H1 (cell line): Measurements from ENCODE around the gene FAM8A1. TPM values are rescaled to one million over a fixed set of nuclear protein-coding genes. Genes with fewer than 3 reads are reported as not detected.
A peak's percentile ranks its signal among the peaks of the same experiment; 100 is the strongest.

Source experiments
- CTCF ChIA-PET: fragments of 300-600 bp; sonication (Branson Sonifier 250); formaldehyde crosslinking; loops from one replicate; lab custom pipeline; 2021; ENCODE audit not compliant: partially characterized antibody; lab: Charles Lee
- POLR2A ChIA-PET: fragments of 300-600 bp; sonication (Branson Sonifier 250); formaldehyde crosslinking; loops from one replicate; lab custom pipeline; 2021; ENCODE audit warnings: inconsistent platforms; ENCODE audit not compliant: partially characterized antibody; lab: Charles Lee
- DNase-seq, 2 experiments: peaks; one replicate each; pipeline versions ENCODE4 v3.0.0 to v3.0.0-alpha.2; 2010 to 2022; ENCODE audit warnings: low spot score in 2 of 2, low read depth in 1 of 2, mixed read lengths in 1 of 2
- FAIRE-seq: peaks from 2 replicates; lab custom pipeline; 2011; peaks lifted over from hg19 to GRCh38; lab: Jason Lieb, UNC
- H2AFZ ChIP-seq: 2 replicates; pipeline ENCODE4 v1.8.1; 2012; ENCODE audit warnings: low read length, inconsistent platforms
- H2AK5ac ChIP-seq: 2 replicates; pipeline ENCODE4 v1.6.1; 2013; ENCODE audit warnings: low read depth, low read length
- H2BK120ac ChIP-seq: replicated peaks from 2 replicates; pipeline ENCODE3; 2013; ENCODE audit warnings: low read depth, low read length, inconsistent platforms
- H2BK12ac ChIP-seq: 2 replicates; pipeline ENCODE4 v1.6.1; 2013; ENCODE audit warnings: low read depth, low read length
- H2BK15ac ChIP-seq: 2 replicates; pipeline ENCODE4 v1.6.1; 2013; ENCODE audit warnings: low read length
- H2BK20ac ChIP-seq: 2 replicates; pipeline ENCODE4 v1.6.1; 2013; ENCODE audit warnings: low read length
- H2BK5ac ChIP-seq: 2 replicates; pipeline ENCODE4 v1.6.1; 2013; ENCODE audit warnings: low read depth, low read length
- H3K14ac ChIP-seq: 2 replicates; pipeline ENCODE4 v1.6.1; 2013; ENCODE audit warnings: inconsistent platforms; ENCODE audit not compliant: insufficient read length
- H3K18ac ChIP-seq: 2 replicates; pipeline ENCODE4 v1.6.1; 2013; ENCODE audit warnings: low read length; ENCODE audit errors: extremely low read depth
- H3K23ac ChIP-seq: 2 replicates; pipeline ENCODE4 v1.6.1; 2013; ENCODE audit warnings: inconsistent platforms; ENCODE audit not compliant: insufficient read length
- H3K23me2 ChIP-seq: 2 replicates; pipeline ENCODE4 v1.6.1; 2013; ENCODE audit warnings: low read depth, low read length
- H3K27ac ChIP-seq: 2 replicates; pipeline ENCODE4 v1.6.1; 2011; ENCODE audit warnings: low read depth, low read length, inconsistent platforms
- H3K27me3 ChIP-seq, 4 experiments: replicated peaks in 1 of 4; 1 replicate in 1 of 4; 2 replicates in 3 of 4; pipeline versions ENCODE4 v1.6.1 to v1.8.1; 2011 to 2013; ENCODE audit warnings: low read length in 3 of 4, mild to moderate bottlenecking in 3 of 4, inconsistent platforms in 2 of 4, mixed read lengths in 2 of 4, moderate library complexity in 1 of 4; ENCODE audit not compliant: control insufficient read depth in 3 of 4, insufficient read depth in 3 of 4; ENCODE audit errors: extremely low read depth in 1 of 4
- H3K36me3 ChIP-seq, 4 experiments: 2 replicates each; pipeline versions ENCODE4 v1.6.1 to v1.8.1; 2011 to 2013; ENCODE audit warnings: mild to moderate bottlenecking in 4 of 4, low read length in 3 of 4, moderate library complexity in 2 of 4, control low read depth in 1 of 4, inconsistent platforms in 1 of 4; ENCODE audit not compliant: insufficient read depth in 4 of 4, control insufficient read depth in 2 of 4
- H3K4ac ChIP-seq: replicated peaks from 2 replicates; pipeline ENCODE3; 2013; ENCODE audit warnings: low read length, low read depth, mixed read lengths, inconsistent platforms; ENCODE audit not compliant: insufficient read length
- H3K4me1 ChIP-seq, 4 experiments: replicated peaks in 1 of 4; 1 replicate in 1 of 4; 2 replicates in 3 of 4; pipeline versions ENCODE4 v1.6.1 to v1.8.1; 2011 to 2013; ENCODE audit warnings: low read length in 3 of 4, inconsistent platforms in 2 of 4, mixed read lengths in 1 of 4; ENCODE audit not compliant: insufficient read depth in 4 of 4, control insufficient read depth in 3 of 4
- H3K4me2 ChIP-seq, 2 experiments: 2 replicates each; pipeline versions ENCODE4 v1.6.1 to v1.8.1; 2011 to 2013; ENCODE audit warnings: low read depth in 2 of 2, low read length in 2 of 2, control low read depth in 1 of 2, inconsistent platforms in 1 of 2, mild to moderate bottlenecking in 1 of 2; ENCODE audit not compliant: insufficient read depth in 1 of 2
- H3K4me3 ChIP-seq, 4 experiments: fragments of 200-600, 300-600 bp in 1 of 4; sonication (generic), shearing (Covaris generic), sonication (Bioruptor Twin) in 1 of 4; 2 replicates each; pipeline versions ENCODE4 v1.5.1 to v1.8.1; 2011 to 2016; ENCODE audit warnings: low read length in 4 of 4, low read depth in 3 of 4, control low read depth in 2 of 4, inconsistent platforms in 2 of 4, mild to moderate bottlenecking in 2 of 4, mixed read lengths in 1 of 4, moderate library complexity in 1 of 4; ENCODE audit not compliant: insufficient read depth in 2 of 4; ENCODE audit errors: extremely low read depth in 1 of 4
- H3K56ac ChIP-seq: replicated peaks from 2 replicates; pipeline ENCODE3; 2013; ENCODE audit warnings: low read depth, mild to moderate bottlenecking, mixed read lengths, low read length, inconsistent platforms; ENCODE audit not compliant: insufficient read length
- H3K79me1 ChIP-seq: 2 replicates; pipeline ENCODE4 v1.6.1; 2013; ENCODE audit warnings: low read depth, low read length, control low read depth
- H3K79me2 ChIP-seq, 2 experiments: 2 replicates each; pipeline versions ENCODE4 v1.6.1 to v1.8.1; 2012 to 2013; ENCODE audit warnings: low read length in 2 of 2, mild to moderate bottlenecking in 2 of 2, inconsistent platforms in 1 of 2; ENCODE audit not compliant: insufficient read depth in 2 of 2, control insufficient read depth in 1 of 2
- H3K9ac ChIP-seq, 4 experiments: replicated peaks in 1 of 4; 1 replicate in 1 of 4; 2 replicates in 3 of 4; pipeline versions ENCODE4 v1.6.1 to v1.8.1; 2011 to 2013; ENCODE audit warnings: low read depth in 3 of 4, low read length in 3 of 4, control low read depth in 2 of 4, mild to moderate bottlenecking in 2 of 4, moderate library complexity in 2 of 4, inconsistent platforms in 1 of 4; ENCODE audit errors: extremely low read depth in 1 of 4
- H3K9me3 ChIP-seq, 2 experiments: 2 replicates each; pipeline versions ENCODE4 v1.6.1 to v1.8.1; 2012 to 2013; ENCODE audit warnings: mild to moderate bottlenecking in 2 of 2, moderate library complexity in 2 of 2, control low read depth in 1 of 2, inconsistent platforms in 1 of 2, low read depth in 1 of 2, low read length in 1 of 2, mixed read lengths in 1 of 2; ENCODE audit not compliant: insufficient read depth in 2 of 2
- H4K20me1 ChIP-seq, 2 experiments: replicated peaks in 1 of 2; 2 replicates each; pipeline versions ENCODE3 to v1.8.1; 2011 to 2013; ENCODE audit warnings: inconsistent platforms in 2 of 2, low read length in 2 of 2, mild to moderate bottlenecking in 1 of 2; ENCODE audit not compliant: insufficient read depth in 2 of 2, control insufficient read depth in 1 of 2
- H4K5ac ChIP-seq: 2 replicates; pipeline ENCODE4 v1.6.1; 2013; ENCODE audit warnings: low read length, low read depth, mixed read lengths, inconsistent platforms; ENCODE audit not compliant: insufficient read length
- H4K8ac ChIP-seq: 2 replicates; pipeline ENCODE4 v1.8.0; 2013; ENCODE audit warnings: mild to moderate bottlenecking, moderate library complexity, low read length, inconsistent platforms; ENCODE audit not compliant: insufficient read depth; ENCODE audit errors: extremely low read depth
- H4K91ac ChIP-seq: replicated peaks from 2 replicates; pipeline ENCODE3; 2013; ENCODE audit warnings: low read length, mixed read lengths, inconsistent platforms; ENCODE audit not compliant: insufficient read length
- POLR2AphosphoS5 ChIP-seq: IDR thresholded peaks from 2 replicates; pipeline ENCODE4 v1.6.1; 2011; ENCODE audit warnings: low read depth, low read length
- SRF ChIP-seq: IDR thresholded peaks from 2 replicates; pipeline ENCODE4 v1.6.1; 2011; ENCODE audit warnings: mild to moderate bottlenecking, low read depth, low read length, moderate library complexity
- whole genome bisulfite sequencing, 2 experiments: shearing (Covaris generic) in 1 of 2; methylation state at CpG; one replicate each; pipeline versions ENCODE4 v1.1.6 to v1.1.7; 2013 to 2015; ENCODE audit warnings: low lambda C conversion rate in 2 of 2, mixed read lengths in 2 of 2, inconsistent platforms in 1 of 2, low coverage in 1 of 2, missing lambda C conversion rate in 1 of 2; ENCODE audit not compliant: insufficient replicate concordance in 2 of 2, insufficient coverage in 1 of 2, insufficient read length in 1 of 2; ENCODE audit errors: extremely low coverage in 1 of 2, missing lambda C conversion rate in 1 of 2; 5-methylcytosine and 5-hydroxymethylcytosine counted together
- polyA plus RNA-seq, 7 experiments: library from polyadenylated mRNA; depleted of rRNA in 3 of 7; stranded (reverse) in 5 of 7; unstranded in 2 of 7; fragments of >200 nt in 5 of 7; fragments of 200-250 nt in 2 of 7; gene quantifications; 1 replicate in 5 of 7; 2 replicates in 1 of 7; 4 replicates in 1 of 7; pipeline versions ENCODE4 v1.2.1 to v1.2.3, GENCODE V29; 2011 to 2013; ENCODE audit warnings: missing spikeins in 2 of 7, mixed read lengths in 2 of 7
- total RNA-seq: library from RNA; stranded (reverse); fragmentation: NEBNext Ultra II Directional; extraction: Animal tissue kit (Norgen Biotek cat#: 25700); gene quantifications from 2 replicates; pipeline ENCODE4 v1.2.1, GENCODE V29; 2021

FAM8A1 gene
- total and polyA plus RNA-seq, 2 of the 8 experiments (the other 6 are each of a cell fraction or from before 2014, with no cell fraction given): 3.4 to 9.2 TPM

DNA sequence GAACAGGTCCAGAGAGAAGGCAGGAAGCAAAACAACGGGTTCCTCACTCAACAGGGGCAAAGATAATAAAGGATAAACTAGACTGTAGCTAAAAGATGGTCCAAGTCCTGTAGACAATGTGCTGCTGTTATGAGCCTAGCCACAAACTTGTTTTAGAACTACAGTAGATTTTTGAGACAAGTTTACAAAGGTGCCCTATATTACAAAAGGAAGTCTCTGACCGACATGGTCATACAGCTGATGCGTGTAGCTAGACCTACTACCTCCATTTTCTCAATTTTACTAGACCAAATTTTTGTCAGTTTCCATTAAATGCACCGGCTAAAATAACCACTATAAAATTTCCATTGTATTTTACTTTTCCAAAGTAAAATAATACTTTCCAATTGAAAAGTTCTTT lies 11.9 kb downstream of the FAM8A1 start:
- Histone ChIP-seq H3K79me2 (no peaks in the 10 kb centered on the region), H2BK120ac (no peak overlapping the region), H3K4me3 (no peak overlapping the region), H3K4me1 (no peaks in the 10 kb centered on the region), H4K8ac (no peak overlapping the region), H3K4ac (no peak overlapping the region), H3K4me2 (no peak overlapping the region), H3K27ac (no peak overlapping the region), H3K23ac (no peak overlapping the region), H3K9me3 (no peaks in the 10 kb centered on the region), H2AFZ (no peak overlapping the region), H2AK5ac (no peak overlapping the region), H2BK20ac (no peak overlapping the region), H2BK15ac (no peak overlapping the region), H3K27me3 (no peaks in the 10 kb centered on the region), H3K9ac (no peak overlapping the region), H3K36me3 (peaks cover 3 to 26% (median 15%) of the 10 kb centered on the region in 4 experiments; a peak in 5 of 8 replicates), H4K91ac (no peak overlapping the region), H2BK5ac (no peak overlapping the region), H3K14ac (no peak overlapping the region), H3K56ac (no peak overlapping the region), H2BK12ac (no peak overlapping the region), H4K5ac (no peak overlapping the region), H3K18ac (no peak overlapping the region), H4K20me1 (peaks cover 0 to 2% of the 10 kb centered on the region in 2 experiments), H3K79me1 (no peaks in the 10 kb centered on the region), H3K23me2 (no peaks in the 10 kb centered on the region)
- POLR2A ChIA-PET: interaction anchor here (1.0 to 1.9 kb wide), 4 partner anchors 9 to 14 kb away, joined by 3 to 10 read pairs (median 4); partner anchors contain the start of gene FAM8A1
- CTCF ChIA-PET: interaction anchor here (0.6 to 1.0 kb wide), 2 partner anchors 11 to 50 kb away, joined by 3 to 4 read pairs; no protein-coding TSS in a partner anchor
- FAIRE-seq (no peak), DNase-seq (no peak)
- WGBS, 2 experiments: 94% methylated on average over 4 of the region's 4 CpGs; no CpG with 5 or more reads in 1 of the 2 experiments
- TF ChIP-seq SRF (no peak), POLR2AphosphoS5 (peak; percentile 9; the same call in 1 of the 2 replicates)
- TF ChIP-seq, all 59 proteins: peak for 1
